ENCODE measurements around the gene SULT1A2.

Gene SULT1A2

DNA sequence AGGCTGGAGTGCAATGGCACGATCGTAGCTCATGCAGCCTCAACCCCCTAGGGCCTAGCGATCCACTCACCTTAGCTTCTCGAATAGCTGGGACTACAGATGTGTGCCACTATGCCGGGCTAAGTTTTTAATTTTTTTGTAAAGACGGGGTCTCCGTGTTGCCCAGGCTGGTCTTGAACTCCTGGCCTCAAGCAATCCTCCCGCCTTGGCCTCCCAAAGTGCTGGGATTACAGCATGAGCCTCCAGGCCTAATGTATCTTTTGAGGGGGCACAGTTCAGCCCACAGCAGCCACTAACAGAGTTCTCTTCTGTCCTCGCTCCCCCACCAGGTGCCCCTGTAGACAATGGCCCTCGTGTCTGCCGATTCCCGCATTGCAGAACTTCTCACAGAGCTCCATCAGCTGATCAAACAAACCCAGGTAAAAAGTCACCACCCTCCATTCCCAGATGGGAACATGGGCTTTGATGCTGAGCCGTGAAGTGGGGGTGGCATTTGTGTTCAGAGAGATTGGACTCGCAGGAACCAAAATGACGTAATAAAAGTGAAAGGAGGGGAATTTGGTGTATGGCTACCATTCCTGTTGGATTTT lies 16.0 kb downstream of the SULT1A2 start:
- TF ChIP-seq GATA2 (IDR thresholded peaks at IDR 0.05; ENCODE audit: low read depth, low read length) (no peak), GATA3 (IDR thresholded peaks at IDR 0.05; ENCODE audit: low read depth, low read length) (no peak)

DNA sequence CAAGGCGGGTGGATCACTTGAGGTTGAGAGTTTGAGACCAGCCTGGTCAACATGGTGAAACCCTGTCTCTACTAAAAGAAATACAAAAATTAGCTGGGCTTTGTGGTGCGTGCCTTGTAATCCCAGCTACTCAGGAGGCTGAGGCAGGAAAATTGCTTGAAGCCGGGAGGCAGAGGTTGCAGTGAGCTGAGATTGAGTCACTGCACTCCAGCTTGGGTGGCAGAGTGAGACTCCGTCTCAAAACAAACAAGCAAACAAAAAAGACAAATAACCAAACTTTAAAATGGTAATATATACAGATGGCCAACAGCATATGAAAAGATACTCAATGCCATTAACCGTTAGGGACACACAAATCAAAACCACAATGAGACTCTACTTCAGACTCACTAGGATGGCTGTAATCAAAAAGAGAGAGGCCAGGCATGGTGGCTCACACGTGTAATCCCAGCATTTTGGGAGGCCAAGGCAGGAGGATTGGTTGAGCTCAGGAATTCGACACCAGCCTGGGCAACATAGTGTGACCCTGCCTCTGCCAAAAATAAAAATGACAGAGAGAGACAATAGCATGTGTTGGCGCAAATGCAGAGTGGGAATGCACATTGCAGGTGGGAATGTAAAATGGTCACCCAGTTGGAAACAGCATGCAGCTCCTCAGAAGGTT lies 21.3 kb downstream of the SULT1A2 start:
- no peak for TF ChIP-seq GATA3 (IDR thresholded peaks at IDR 0.05; ENCODE audit: low read depth, low read length)
- TF ChIP-seq GATA2 (IDR thresholded peaks at IDR 0.05; ENCODE audit: low read depth, low read length) = no peak

GRCh38 chr16:28574925-28575324 lies 21.9 kb downstream of the SULT1A2 start:
- TF ChIP-seq GATA2 (IDR thresholded peaks at IDR 0.05; ENCODE audit: low read depth, low read length) (peak; percentile 34; the same call in 1 of the 2 replicates), GATA3 (IDR thresholded peaks at IDR 0.05; ENCODE audit: low read depth, low read length) (peak; percentile 36; the same call in 1 of the 2 replicates)

DNA sequence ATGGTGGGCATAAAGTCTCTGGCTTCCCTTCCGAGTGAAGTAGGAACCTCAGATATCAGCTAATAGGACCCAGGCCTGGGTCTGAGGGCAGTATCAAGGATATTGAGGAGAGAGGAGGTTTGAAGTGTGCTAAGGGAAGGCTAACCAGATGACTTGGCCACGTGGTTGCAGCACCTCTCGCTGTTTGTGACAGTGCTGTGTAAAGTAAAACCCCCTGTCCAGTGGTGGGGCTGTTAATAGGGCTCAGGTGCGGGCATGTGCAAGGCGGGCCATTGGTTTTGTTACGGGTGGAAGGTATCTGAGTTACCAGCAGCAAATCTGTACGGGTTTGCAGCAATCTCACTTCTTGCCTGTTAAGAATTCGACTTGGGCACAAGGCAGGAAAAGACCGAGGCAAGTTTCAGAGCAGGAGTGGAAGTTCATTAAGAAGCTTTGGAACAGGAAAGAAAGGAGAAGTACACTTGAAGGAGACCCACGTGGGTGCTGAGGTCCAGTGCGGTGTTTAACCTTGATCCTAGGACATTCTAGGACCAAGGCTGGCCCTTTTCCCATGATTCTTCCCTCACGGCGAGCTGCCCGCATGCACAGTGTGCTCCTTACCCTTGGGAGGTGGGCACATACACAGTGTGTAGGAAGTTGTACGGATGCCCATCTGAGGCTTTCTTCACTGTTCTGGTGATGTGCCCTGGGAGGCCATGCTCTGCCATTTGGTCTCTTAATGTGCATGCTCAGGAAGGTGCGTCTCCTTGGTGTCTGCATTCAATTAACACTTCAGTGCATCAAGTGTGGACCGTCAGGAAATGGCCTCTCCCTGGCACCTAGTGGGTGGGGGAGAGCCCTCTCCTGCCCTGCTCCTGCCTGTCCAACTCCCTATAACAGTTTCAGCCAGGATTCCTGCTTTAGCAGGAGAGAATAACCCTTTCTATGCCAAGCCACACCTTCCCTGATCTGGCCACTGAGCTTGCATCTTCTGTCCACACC lies 22.8 kb downstream of the SULT1A2 start:
- TF ChIP-seq GATA3 (IDR thresholded peaks at IDR 0.05; ENCODE audit: low read depth, low read length) (no peak), GATA2 (IDR thresholded peaks at IDR 0.05; ENCODE audit: low read depth, low read length) (no peak)

GRCh38 chr16:28572696-28573510 lies 23.9 kb downstream of the SULT1A2 start:
- TF ChIP-seq GATA2 (IDR thresholded peaks at IDR 0.05; ENCODE audit: low read depth, low read length) (no peak), GATA3 (IDR thresholded peaks at IDR 0.05; ENCODE audit: low read depth, low read length) (no peak)

- no peak for TF ChIP-seq GATA3 (IDR thresholded peaks at IDR 0.05; ENCODE audit: low read depth, low read length)
- TF ChIP-seq GATA2 (IDR thresholded peaks at IDR 0.05; ENCODE audit: low read depth, low read length) = no peak
These were observed 26.7 kb downstream of the SULT1A2 start for GRCh38 chr16:28569968-28570752.

DNA sequence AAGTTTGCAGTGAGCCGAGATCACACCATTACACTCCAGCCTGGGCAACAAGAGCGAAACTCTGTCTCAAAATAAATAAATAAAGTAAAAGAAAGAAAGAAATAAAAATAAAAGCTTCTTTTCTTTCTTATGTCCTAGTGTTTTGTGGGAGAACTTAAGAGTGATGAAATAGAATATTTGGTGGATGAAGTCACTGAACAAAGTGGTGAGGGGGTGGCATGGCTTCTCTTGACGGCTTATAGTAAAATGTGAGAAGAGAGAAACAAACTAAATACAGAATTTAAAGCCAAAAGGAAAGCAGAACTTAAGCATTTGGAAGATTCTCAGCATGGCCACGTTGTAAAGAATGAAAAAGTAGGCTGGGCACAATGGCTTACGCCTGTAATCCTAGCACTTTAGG lies 27.8 kb downstream of the SULT1A2 start:
- TF ChIP-seq GATA2 (IDR thresholded peaks at IDR 0.05; ENCODE audit: low read depth, low read length) (no peak), GATA3 (IDR thresholded peaks at IDR 0.05; ENCODE audit: low read depth, low read length) (no peak)

GRCh38 chr16:28567292-28567691 lies 29.6 kb downstream of the SULT1A2 start:
- TF ChIP-seq GATA3 (IDR thresholded peaks at IDR 0.05; ENCODE audit: low read depth, low read length) (no peak), GATA2 (IDR thresholded peaks at IDR 0.05; ENCODE audit: low read depth, low read length) (no peak)

DNA sequence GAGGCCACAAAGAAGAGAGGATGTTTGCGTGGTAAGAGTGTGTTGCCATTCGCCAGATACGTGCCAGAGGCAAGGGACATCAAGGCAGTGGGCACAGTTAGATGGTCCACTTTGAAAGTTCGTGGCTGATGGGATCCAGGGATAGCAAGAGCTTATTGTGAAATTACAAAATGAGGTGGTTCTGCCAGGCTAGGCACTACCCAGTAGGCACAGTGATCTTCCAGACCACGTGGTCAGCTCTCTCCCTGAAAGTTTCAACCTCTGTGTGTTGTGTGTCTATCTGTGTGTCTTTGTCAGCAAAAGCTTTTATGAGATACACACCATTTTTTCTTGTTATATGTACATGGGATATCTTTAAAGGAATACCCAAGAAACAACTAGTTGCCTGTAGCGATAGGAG lies 33.6 kb downstream of the SULT1A2 start:
- TF ChIP-seq GATA2 (IDR thresholded peaks at IDR 0.05; ENCODE audit: low read depth, low read length) (no peak), GATA3 (IDR thresholded peaks at IDR 0.05; ENCODE audit: low read depth, low read length) (no peak)

DNA sequence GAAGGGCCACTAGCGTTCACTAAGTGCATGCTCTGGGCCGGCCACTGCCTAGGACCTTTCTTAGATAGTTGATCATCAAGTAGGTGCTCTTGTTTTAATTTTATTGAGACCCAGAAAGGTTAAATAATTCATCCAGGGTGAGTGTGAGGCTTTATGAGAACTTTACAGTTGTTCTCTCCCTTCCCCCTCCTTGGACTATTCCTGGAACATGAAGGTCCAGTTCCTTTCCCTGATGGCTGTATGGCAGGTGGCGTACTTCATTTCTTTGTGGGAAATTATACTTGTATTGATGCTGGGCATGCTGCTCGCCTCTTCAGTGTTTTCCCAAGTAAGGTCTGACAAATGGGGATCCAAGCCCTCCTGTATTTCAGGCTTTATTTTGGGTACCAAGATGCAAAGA lies 34.7 kb downstream of the SULT1A2 start:
- no peak for TF ChIP-seq GATA3 (IDR thresholded peaks at IDR 0.05; ENCODE audit: low read depth, low read length)
- TF ChIP-seq GATA2 (IDR thresholded peaks at IDR 0.05; ENCODE audit: low read depth, low read length) = no peak

GRCh38 chr16:28561557-28562187 lies 35.2 kb downstream of the SULT1A2 start:
- TF ChIP-seq GATA3 (IDR thresholded peaks at IDR 0.05; ENCODE audit: low read depth, low read length) (no peak), GATA2 (IDR thresholded peaks at IDR 0.05; ENCODE audit: low read depth, low read length) (no peak)

DNA sequence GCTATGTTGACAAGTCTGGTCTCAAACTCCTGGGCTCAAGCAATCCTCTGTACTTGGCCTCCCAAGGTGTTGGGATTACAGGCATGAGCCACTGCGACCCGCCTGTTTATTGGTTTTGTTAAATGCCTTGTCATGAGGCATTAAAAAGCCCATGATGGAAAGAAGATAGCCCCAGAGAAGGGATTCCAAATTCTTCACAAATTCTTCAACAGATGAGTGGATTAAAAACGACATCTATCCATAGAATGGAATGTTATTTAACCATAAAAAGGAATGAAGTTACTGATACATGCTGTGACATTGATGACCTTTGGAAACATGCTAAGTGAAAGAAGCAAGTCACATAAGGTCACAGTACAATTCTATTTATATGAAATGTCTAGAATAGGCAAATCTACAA lies 38.4 kb downstream of the SULT1A2 start:
- TF ChIP-seq GATA3 (IDR thresholded peaks at IDR 0.05; ENCODE audit: low read depth, low read length) = no peak
- TF ChIP-seq GATA2 (IDR thresholded peaks at IDR 0.05; ENCODE audit: low read depth, low read length) = no peak
